Measurements from ENCODE around the gene SLC27A1. TPM values are rescaled to one million over a fixed set of nuclear protein-coding genes. Genes with fewer than 3 reads are reported as not detected.

Gene SLC27A1
- total and polyA plus RNA-seq, 9 of the 15 experiments (the other 6 are each of a cell fraction or from before 2014, with no cell fraction given) = 0.06 to 3.0 (median 1.1) TPM

GRCh38 chr19:17460372-17461230 lies 9.7 kb upstream of the SLC27A1 start, which contains the start of gene NXNL1:
TSS of gene NXNL1 (minus strand) at chr19:17460926. CDS start at chr19:17460869, 57 bp downstream.
- Histone ChIP-seq H3K4me1 (replicated peaks in 1 of 2; ENCODE audit: control insufficient read depth in 2 of 2, insufficient read depth in 2 of 2, low read length in 2 of 2) (peaks cover 0 to 11% of the 10 kb centered on the region in 2 experiments; a peak in 3 of 5 replicates), H3K36me3 (ENCODE audit: control insufficient read depth, insufficient read depth, low read length) (no peaks in the 10 kb centered on the region), H3K9ac (ENCODE audit: insufficient read depth in 1 of 2, low read depth in 2 of 2, low read length in 2 of 2) (peak within 1 kb of the TSS in 1 of 2 experiments; percentile 84; a peak in 2 of 4 replicates), H2AFZ (ENCODE audit: low read depth, low read length) (no peak within 1 kb of the TSS), H3K27me3 (ENCODE audit: control insufficient read depth in 2 of 2, insufficient read depth in 2 of 2, low read length in 2 of 2) (peaks cover 5 to 27% of the 10 kb centered on the region in 2 experiments; a peak in 4 of 5 replicates), H4K20me1 (replicated peaks; ENCODE audit: control insufficient read depth, insufficient read depth, low read length) (no peaks in the 10 kb centered on the region), H3K9me3 (replicated peaks; ENCODE audit: control insufficient read depth, insufficient read depth, low read depth, low read length) (no peaks in the 10 kb centered on the region), H3K27ac (ENCODE audit: extremely low read depth, low read depth, low read length) (no peak within 1 kb of the TSS), H3K4me3 (no peak within 1 kb of the TSS), H3K9me1 (ENCODE audit: control insufficient read depth, insufficient read depth, low read length) (no peaks in the 10 kb centered on the region), H3K4me2 (ENCODE audit: insufficient read depth, low read length) (no peak within 1 kb of the TSS), H3K79me2 (ENCODE audit: control insufficient read depth, insufficient read depth, low read length) (no peaks in the 10 kb centered on the region)
- ATAC-seq (no peak), FAIRE-seq (no peak), DNase-seq (ENCODE audit: extremely low read depth in 1 of 4, low spot score in 3 of 4) (no peak)
- in situ Hi-C loops (cut with MboI) = no loop called here
- ChIA-PET CTCF (ENCODE audit: low intra/inter-chr PET ratio) (no interaction called here), POLR2A (no interaction called here)
- intact Hi-C loops (cut with micrococcal nuclease) = no loop called here
- 18% methylated on average over 26 of the region's 26 CpGs for WGBS (ENCODE audit: insufficient coverage, low coverage, missing lambda C conversion rate)
- no peak for TF ChIP-seq CREB5 (CRISPR knock-in tag; IDR thresholded peaks at IDR 0.05)
- TF ChIP-seq MTA1 (IDR thresholded peaks at IDR 0.05; ENCODE audit: borderline replicate concordance) = no peak
- TF ChIP-seq RBM25 (IDR thresholded peaks at IDR 0.05; ENCODE audit: low read depth, low read length, severe bottlenecking) = peak; percentile 34
- no peak for TF ChIP-seq GABPB2 (CRISPR knock-in tag; conservative IDR thresholded peaks at IDR 0.05)
- TF ChIP-seq KDM2B (CRISPR knock-in tag; IDR thresholded peaks at IDR 0.05) = no peak
- peak; percentile 93 for TF ChIP-seq ZFP36 (IDR thresholded peaks at IDR 0.05; ENCODE audit: low read depth, low read length, partially characterized antibody)
- TF ChIP-seq LARP7 (IDR thresholded peaks at IDR 0.05) = no peak
- TF ChIP-seq SREBF1 (IDR thresholded peaks at IDR 0.05; ENCODE audit: borderline replicate concordance, low read depth, low read length) = no peak
- no peak for TF ChIP-seq SIRT6 (IDR thresholded peaks at IDR 0.05; ENCODE audit: low read depth, low read length)
- no peak for TF ChIP-seq ZNF445 (CRISPR knock-in tag; IDR thresholded peaks at IDR 0.05; ENCODE audit: low read depth)
- TF ChIP-seq ZNF696 (CRISPR knock-in tag; conservative IDR thresholded peaks at IDR 0.05) = no peak
- TF ChIP-seq RCOR1 (IDR thresholded peaks at IDR 0.05; ENCODE audit: borderline replicate concordance in 1 of 2, low read depth in 2 of 2, low read length in 2 of 2) = no peak
- no peak for TF ChIP-seq CC2D1A (IDR thresholded peaks at IDR 0.05)
- TF ChIP-seq ZBTB43 (CRISPR knock-in tag; IDR thresholded peaks at IDR 0.05) = no peak
- TF ChIP-seq ZNF398 (CRISPR knock-in tag; IDR thresholded peaks at IDR 0.05) = no peak
- TF ChIP-seq U2AF2 (optimal IDR thresholded peaks at IDR 0.05; ENCODE audit: low read depth, low read length) = no peak
- BruUV-seq (replicated peaks) = no TSS peak
